NCI-H1105 treated with DMSO at 0.1 percent for 48 hours (cell line): Measurements from ENCODE around the gene PPP1R15A.
A peak's percentile ranks its signal among the peaks of the same experiment; 100 is the strongest.
"Not testable (repeated sequence)": the region's sequence is repeated elsewhere in the genome, so short reads cannot be mapped to it uniquely, and the experiment has no call there.

ENCODE experiments used
- DNase-seq: peaks from one replicate; lab custom pipeline; 2025; lab: John Stamatoyannopoulos, UW

The PPP1R15A gene

GRCh38 chr19:48881741-48882657 is 9.8 kb downstream of the PPP1R15A start:
- DNase-seq: peak; percentile 3

DNA sequence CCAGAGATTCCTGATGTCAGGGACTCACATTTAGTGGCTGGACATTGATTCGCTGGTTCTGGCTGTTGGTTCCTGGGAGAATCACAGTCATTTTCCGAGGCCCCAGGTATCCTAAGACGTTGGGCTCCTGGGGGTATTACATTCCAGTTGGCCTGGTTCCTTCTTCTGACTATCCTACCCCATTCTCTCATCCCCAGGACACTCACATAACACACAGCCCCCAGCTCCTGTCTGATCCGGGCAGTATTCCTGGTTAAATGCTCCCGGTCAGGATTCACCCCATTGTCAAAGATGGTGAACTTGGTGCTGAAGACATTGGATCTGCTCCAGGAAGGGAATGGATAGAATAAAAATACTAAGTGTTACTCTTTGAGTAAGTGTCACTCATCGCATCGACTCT is 11.5 kb downstream of the PPP1R15A start:
- DNase-seq: no peak

GRCh38 chr19:48887861-48888612 is 15.8 kb downstream of the PPP1R15A start:
- DNase-seq: no peak

DNA sequence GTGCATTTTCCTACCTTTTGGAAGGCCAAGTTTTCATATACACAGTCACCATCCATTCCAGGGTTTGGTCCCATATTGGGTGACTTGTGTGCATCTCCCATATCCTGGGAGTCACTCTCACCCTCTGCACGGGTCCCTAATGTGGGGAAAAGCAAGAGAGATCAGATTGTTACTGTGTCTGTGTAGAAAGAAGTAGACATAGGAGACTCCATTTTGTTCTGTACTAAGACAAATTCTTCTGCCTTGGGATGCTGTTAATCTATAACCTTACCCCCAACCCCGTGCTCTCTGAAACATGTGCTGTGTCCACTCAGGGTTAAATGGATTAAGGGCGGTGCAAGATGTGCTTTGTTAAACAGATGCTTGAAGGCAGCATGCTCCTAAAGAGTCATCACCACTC is 17.3 kb downstream of the PPP1R15A start:
- not testable (repeated sequence) for DNase-seq

GRCh38 chr19:48890551-48890950 is 18.3 kb downstream of the PPP1R15A start:
- DNase-seq: no peak

GRCh38 chr19:48895226-48895625 is 23.0 kb downstream of the PPP1R15A start:
- no peak for DNase-seq

- no peak for DNase-seq
Observed at GRCh38 chr19:48896191-48896720, 24.0 kb downstream of the PPP1R15A start.

DNA sequence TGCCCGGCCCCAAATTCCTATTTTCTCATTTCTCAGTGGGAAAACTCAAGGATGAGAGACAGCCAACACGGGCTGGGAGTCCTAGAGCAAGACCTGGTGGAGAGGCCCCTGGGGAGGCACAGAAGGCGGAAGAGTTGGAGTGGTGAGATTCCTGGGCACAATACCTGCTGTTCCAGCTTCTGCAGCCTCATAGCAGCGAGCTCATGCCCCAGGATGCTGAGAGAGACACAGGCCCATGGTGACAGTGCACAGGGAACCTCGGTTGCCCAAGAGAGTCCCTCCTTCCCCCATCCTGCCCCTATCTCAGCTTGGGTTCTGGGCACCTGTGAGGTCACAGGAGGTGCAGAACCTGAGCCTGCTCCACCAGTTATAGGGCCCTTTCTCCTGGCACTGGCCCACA is 25.0 kb downstream of the PPP1R15A start:
- DNase-seq: no peak

DNA sequence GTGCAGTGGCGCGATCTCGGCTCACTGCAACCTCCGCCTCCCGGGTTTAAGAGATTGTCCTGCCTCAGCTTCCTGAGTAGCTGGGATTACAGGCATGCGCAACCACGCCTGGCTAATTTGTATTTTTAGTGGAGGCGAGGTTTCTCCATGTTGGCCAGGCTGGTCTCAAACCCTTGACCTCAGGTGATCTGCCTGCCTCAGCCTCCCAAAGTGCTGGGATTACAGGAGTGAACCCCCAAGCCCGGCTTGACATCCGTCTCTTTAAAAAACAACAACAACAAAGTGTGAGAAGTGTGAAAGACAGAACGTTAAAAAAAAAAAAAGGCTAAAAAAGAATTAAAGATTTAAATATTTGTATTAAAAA is 27.1 kb downstream of the PPP1R15A start:
- not testable (repeated sequence) for DNase-seq

DNA sequence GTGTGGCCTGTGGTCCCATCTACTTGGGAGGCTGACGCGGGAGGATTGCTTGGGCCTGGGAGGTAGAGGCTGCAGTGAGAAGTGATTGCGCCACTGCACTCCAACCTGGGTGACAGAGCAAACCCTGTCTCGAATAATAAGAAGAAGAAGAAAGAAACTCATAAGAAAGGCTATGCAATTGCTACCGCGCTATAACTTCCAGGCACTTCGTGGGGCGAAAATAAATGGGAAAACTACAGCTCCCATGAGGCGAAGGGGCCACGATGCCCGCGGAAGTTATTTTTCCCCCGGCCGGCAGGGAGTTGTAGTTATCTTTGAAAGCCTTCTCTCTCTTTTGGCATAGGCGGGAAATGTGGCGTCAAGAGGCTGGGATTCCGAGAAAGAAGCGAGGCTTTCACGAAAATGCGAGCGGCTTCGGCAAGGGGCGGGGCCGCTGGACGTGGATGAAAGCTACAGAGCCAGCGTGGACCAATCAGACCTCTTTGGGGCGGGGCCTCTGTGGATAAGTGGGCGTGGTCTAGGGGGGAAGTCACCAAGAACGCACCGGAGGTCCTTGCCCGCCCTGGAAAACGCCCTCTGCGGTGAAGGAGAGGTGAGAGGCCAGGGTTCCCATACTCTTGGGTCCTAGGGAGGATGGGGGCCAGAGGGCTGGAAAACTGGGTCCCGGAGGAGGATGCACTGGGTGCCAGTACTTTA is 27.7 kb downstream of the PPP1R15A start, which contains the start of gene NUCB1:
NUCB1 (plus strand) TSS at position 532 of the 696 bp plus-strand sequence. CDS start 485 bp downstream, outside the sequence.
- DNase-seq: peak; percentile 97

DNA sequence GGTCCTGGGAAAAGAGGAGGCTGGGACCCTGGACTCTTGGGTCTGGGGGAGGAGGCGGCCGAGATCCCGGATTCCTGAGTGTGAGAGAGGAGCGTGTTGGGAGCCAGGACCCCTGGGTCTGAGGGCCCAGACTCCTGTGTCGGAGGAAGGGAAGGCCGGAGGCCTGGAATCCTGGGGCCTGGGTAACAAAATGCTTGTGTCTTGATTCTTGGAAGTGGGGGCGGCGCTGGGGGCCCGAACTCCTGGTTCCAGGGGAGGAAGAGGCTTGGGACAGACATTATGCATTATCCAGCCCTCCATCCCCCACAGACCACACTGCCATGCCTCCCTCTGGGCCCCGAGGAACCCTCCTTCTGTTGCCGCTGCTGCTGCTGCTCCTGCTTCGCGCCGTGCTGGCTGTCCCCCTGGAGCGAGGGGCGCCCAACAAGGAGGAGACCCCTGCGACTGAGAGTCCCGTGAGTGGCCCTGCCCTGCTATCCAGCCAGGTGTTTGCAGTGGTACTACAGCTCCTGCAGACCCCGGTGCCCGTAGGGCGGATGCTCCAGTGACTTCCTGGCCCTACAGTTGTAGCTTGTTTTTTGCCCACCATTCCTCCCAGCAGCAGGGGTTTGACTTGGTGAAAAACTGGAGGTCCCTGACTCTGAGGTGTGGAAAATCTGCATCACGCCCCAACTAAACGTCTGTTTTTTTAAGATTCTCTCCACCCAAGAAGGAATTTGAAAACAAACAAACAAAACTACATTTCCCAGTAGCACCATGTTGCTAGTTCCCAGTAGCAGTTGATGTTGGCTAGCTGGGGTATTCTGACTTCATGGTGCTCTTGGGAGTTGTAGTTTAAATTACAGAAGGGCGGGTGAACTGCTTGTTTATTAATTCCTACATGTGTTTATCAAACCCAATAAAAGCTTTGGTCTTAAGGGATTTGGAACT is 28.5 kb downstream of the PPP1R15A start:
- DNase-seq: no peak

- not testable (repeated sequence) for DNase-seq
Observed at GRCh38 chr19:48902291-48902690, 30.1 kb downstream of the PPP1R15A start.

GRCh38 chr19:48903788-48904187 is 31.6 kb downstream of the PPP1R15A start:
- DNase-seq: not testable (repeated sequence)

DNA sequence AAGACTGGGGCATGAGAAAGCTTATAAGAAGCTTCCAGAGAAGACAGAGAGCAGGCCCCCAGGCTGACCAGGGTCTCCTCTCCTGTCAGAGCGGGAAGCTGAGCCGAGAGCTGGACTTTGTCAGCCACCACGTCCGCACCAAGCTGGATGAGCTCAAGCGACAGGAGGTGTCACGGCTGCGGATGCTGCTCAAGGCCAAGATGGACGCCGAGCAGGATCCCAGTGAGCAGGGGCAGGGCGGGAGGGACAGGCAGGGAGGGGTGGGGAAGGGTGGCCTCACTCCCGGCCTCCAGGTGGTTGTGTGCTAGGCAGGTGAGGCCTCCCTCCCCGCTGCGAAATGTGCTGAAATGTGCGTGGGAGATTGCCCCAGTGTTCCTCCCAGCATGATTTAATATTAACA is 33.4 kb downstream of the PPP1R15A start:
- no peak for DNase-seq

DNA sequence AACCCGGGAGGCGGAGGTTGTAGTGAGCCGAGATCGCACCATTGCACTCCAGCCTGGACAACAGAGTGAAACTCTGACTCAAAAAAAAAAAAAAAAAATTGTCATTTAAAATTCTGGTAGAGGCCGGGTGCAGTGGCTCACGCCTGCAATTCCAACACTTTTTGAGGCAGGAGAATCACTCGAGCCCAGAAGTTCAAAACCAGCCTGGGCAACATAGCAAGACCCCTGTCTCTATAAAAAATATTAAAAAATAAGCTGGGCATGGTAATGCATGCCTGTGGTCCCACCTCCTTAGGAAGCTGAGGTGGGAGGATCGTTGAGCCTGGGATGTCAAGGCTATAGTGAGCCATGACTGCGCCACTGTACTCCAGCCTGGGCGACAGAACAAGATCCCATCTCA is 34.1 kb downstream of the PPP1R15A start:
- DNase-seq: no peak

DNA sequence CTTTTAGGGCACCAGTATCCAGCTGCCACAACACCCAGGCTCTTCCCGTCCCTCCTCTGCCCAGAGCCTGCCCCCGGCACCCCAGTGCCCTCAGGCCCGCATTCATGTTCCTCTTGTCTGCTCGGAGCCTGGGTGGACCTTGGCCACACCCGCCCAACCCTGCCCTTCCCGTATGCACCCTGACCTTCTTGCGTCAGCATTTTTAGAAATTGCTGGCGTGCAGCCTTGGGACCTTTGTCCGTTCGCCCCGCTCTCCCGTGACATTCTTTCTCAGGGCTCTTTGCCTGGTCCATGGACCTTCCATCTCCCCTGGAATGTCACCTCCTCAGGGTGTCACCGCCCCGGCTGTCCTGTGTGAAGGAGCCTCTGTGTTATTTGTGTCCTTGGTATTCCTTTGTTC is 35.5 kb downstream of the PPP1R15A start:
- DNase-seq: no peak

DNA sequence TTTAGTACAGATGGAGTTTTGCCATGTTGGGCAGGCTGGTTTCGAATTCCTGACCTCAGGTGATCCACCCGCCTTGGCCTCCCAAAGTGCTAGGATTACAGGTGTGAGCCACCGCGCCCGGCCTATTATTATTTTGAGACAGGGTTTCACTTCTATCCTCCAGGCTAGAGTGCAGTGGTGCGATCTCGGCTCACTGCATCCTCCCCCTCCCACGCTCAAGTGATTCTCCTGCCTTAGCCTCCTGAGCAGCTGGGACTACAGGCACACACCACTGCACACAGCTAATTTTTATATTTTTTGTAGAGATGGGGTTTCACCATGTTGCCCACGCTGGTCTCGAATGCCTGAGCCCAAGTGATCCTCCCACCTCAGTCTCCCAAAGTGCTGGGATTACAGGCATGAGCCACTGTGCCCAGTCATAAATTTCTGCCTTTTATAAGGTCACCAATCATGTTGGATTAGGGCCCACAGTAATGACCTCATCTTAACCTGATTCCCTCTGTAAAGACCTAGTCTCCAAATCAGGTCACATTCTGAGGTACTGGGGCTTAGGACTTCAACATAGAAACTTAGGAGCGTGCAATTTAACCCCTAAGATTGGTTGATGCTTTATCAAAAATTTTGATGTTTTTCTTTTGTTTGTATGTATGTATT is 37.3 kb downstream of the PPP1R15A start:
- not testable (repeated sequence) for DNase-seq

DNA sequence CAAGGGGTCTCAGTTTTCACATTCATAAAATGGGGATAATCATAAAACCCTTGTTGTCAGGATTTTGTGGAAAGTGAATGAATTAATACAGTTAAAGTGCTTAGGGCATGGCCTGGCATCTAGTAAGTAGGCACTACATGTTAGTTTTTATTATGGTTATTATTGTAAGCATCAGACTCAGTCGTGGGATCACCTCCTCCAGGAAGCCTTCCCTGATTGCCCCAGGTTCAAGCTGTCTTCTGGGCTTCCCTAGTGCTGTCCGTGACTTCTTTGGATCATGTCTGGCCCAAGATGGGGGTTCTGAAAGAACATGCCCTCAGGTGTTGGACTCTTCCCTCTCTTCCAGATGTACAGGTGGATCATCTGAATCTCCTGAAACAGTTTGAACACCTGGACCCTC is 38.6 kb downstream of the PPP1R15A start:
- DNase-seq: no peak

DNA sequence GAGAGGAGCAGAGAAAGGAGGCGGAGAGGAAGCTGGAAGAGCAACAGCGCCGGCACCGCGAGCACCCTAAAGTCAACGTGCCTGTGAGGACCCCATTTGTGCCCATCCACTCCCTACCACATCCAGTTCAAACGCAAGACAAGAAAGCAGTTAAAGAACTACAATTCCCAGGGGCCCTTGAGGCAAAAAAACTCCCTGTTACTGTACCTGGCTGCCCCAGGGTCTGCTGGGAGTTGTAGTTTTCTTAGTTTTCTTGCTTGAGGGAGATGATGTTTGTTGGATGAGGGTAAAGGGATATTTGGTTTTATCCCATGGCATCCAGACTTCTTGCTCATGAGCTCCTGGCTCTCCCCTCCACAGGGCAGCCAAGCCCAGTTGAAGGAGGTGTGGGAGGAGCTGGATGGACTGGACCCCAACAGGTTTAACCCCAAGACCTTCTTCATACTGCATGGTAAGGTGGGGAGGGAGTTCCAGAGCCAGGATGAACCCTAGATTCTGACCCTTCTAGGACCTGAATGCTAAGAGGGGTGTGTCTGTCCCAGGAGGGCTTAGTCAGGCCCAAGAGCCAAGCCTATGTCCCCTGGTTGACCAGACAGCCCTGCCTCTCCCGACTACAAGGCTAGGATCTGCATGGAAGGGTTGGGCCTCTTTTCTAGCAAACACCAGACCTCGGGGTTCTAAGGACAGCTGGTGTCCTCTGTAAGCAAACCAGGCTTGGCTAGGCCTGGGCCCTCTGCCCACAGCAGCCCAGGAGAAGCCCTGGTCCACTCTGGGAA is 41.1 kb downstream of the PPP1R15A start:
- DNase-seq: no peak

GRCh38 chr19:48914181-48914580 is 42.0 kb downstream of the PPP1R15A start:
- no peak for DNase-seq
